ENCODE data around the gene IER5L.

The IER5L gene

DNA sequence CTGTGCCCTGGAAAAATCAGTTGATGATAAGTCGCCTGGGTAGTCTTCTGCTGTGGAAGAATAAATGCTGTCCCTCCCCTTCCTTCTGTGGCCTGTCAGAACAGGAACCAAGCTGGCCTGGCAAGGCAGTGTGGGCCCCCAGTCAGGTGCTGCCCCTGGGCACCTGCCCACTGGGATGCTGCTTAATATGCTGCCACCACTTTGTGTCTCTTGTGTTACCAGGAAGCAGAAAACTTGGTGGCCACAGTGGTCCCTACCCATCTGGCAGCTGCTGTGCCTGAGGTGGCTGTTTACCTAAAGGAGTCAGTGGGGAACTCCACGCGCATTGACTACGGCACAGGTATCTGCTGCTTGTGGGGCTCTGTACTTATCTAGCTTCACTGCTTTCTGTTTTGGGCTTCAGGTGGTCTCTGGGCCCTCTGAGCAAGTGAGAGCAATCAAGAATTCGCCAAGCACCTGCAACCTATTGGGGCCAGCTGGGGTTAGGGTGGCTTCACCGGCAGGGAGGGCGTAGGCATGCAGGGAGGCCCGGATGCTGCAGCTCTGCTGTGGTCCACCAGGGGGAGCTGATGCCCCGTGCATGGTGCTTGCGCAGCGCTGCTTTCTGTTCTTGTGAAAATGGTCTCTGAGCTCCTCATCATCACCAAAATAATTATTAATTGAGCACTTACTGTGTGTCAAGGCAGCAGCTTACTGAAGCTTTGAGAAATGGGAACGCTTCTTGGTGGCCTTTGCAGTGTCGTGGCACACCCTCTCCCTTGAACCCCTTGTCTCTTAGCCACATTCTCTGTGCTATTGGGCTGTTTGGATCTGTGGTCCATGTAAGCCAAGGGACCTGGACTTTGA is 46.5 kb downstream of the IER5L start (continued):
- no peak for TF ChIP-seq ZNF433 (tag by site-specific recombination; IDR thresholded peaks at IDR 0.05; ENCODE audit: low read depth)
- no peak for TF ChIP-seq ZNF175 (tag by site-specific recombination; IDR thresholded peaks at IDR 0.05)
- TF ChIP-seq ZSCAN16 (tag by site-specific recombination; IDR thresholded peaks at IDR 0.05) = no peak
- 0 out of 2 replicates have a peak, but pooled peaks have one; percentile 12 for TF ChIP-seq ZNF785 (tag by site-specific recombination; IDR thresholded peaks at IDR 0.05)
- peak; percentile 21; the same call in 1 of the 2 replicates for TF ChIP-seq GLIS2 (tag by site-specific recombination; IDR thresholded peaks at IDR 0.05)
- TF ChIP-seq ZNF114 (tag by site-specific recombination; IDR thresholded peaks at IDR 0.05) = no peak
- no peak for TF ChIP-seq ZNF292 (tag by site-specific recombination; IDR thresholded peaks at IDR 0.05; ENCODE audit: borderline replicate concordance, low read depth)
- TF ChIP-seq SP3 (tag by site-specific recombination; IDR thresholded peaks at IDR 0.05) = no peak
- no peak for TF ChIP-seq ZFP69B (tag by site-specific recombination; IDR thresholded peaks at IDR 0.05)
- peak; percentile 42; the same call in 1 of the 2 replicates for TF ChIP-seq KLF7 (tag by site-specific recombination; IDR thresholded peaks at IDR 0.05; ENCODE audit: borderline replicate concordance)
- TF ChIP-seq ZNF112 (tag by site-specific recombination; IDR thresholded peaks at IDR 0.05) = no peak
- TF ChIP-seq ZNF623 (tag by site-specific recombination; IDR thresholded peaks at IDR 0.05) = no peak
- TF ChIP-seq ZNF311 (tag by site-specific recombination; IDR thresholded peaks at IDR 0.05; ENCODE audit: borderline replicate concordance) = no peak
- TF ChIP-seq ZBTB7A (tag by site-specific recombination; IDR thresholded peaks at IDR 0.05; ENCODE audit: low read depth) = no peak
- TF ChIP-seq ZBTB10 (tag by site-specific recombination; IDR thresholded peaks at IDR 0.05) = no peak
- no peak for TF ChIP-seq ZNF362 (tag by site-specific recombination; IDR thresholded peaks at IDR 0.05)
- TF ChIP-seq GLI2 (tag by site-specific recombination; IDR thresholded peaks at IDR 0.05; ENCODE audit: borderline replicate concordance, low read depth) = no peak
- no peak for TF ChIP-seq BCL11A (tag by site-specific recombination; IDR thresholded peaks at IDR 0.05; ENCODE audit: low read depth)
- no peak for TF ChIP-seq ZNF639 (tag by site-specific recombination; IDR thresholded peaks at IDR 0.05)
- no peak for TF ChIP-seq ZNF341 (tag by site-specific recombination; IDR thresholded peaks at IDR 0.05; ENCODE audit: low read depth)
- no peak for TF ChIP-seq MYNN (tag by site-specific recombination; IDR thresholded peaks at IDR 0.05; ENCODE audit: borderline replicate concordance)
- no peak; the same call in 1 of the 2 replicates for TF ChIP-seq ZBTB17 (tag by site-specific recombination; IDR thresholded peaks at IDR 0.05)
- TF ChIP-seq ZNF2 (tag by site-specific recombination; IDR thresholded peaks at IDR 0.05) = peak; percentile 100
- TF ChIP-seq MEIS1 (CRISPR knock-in tag; IDR thresholded peaks at IDR 0.05; ENCODE audit: borderline replicate concordance) = no peak
- TF ChIP-seq, protein P1, sequence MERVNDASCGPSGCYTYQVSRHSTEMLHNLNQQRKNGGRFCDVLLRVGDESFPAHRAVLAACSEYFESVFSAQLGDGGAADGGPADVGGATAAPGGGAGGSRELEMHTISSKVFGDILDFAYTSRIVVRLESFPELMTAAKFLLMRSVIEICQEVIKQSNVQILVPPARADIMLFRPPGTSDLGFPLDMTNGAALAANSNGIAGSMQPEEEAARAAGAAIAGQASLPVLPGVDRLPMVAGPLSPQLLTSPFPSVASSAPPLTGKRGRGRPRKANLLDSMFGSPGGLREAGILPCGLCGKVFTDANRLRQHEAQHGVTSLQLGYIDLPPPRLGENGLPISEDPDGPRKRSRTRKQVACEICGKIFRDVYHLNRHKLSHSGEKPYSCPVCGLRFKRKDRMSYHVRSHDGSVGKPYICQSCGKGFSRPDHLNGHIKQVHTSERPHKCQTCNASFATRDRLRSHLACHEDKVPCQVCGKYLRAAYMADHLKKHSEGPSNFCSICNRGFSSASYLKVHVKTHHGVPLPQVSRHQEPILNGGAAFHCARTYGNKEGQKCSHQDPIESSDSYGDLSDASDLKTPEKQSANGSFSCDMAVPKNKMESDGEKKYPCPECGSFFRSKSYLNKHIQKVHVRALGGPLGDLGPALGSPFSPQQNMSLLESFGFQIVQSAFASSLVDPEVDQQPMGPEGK (tag by site-specific recombination; IDR thresholded peaks at IDR 0.05) = peak; percentile 36; the same call in 1 of the 2 replicates
- TF ChIP-seq ZNF426 (tag by site-specific recombination; IDR thresholded peaks at IDR 0.05) = no peak
- TF ChIP-seq, protein P2, sequence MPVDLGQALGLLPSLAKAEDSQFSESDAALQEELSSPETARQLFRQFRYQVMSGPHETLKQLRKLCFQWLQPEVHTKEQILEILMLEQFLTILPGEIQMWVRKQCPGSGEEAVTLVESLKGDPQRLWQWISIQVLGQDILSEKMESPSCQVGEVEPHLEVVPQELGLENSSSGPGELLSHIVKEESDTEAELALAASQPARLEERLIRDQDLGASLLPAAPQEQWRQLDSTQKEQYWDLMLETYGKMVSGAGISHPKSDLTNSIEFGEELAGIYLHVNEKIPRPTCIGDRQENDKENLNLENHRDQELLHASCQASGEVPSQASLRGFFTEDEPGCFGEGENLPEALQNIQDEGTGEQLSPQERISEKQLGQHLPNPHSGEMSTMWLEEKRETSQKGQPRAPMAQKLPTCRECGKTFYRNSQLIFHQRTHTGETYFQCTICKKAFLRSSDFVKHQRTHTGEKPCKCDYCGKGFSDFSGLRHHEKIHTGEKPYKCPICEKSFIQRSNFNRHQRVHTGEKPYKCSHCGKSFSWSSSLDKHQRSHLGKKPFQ (tag by site-specific recombination; IDR thresholded peaks at IDR 0.05) = no peak
- no peak for TF ChIP-seq ZNF555 (tag by site-specific recombination; conservative IDR thresholded peaks at IDR 0.05)
- no peak for TF ChIP-seq ZSCAN23 (tag by site-specific recombination; IDR thresholded peaks at IDR 0.05)
- no peak for TF ChIP-seq ZNF596 (tag by site-specific recombination; IDR thresholded peaks at IDR 0.05)
- no peak for TF ChIP-seq ZNF560 (tag by site-specific recombination; IDR thresholded peaks at IDR 0.05; ENCODE audit: borderline replicate concordance)
- TF ChIP-seq ZNF610 (tag by site-specific recombination; IDR thresholded peaks at IDR 0.05; ENCODE audit: borderline replicate concordance) = no peak
